Testis (tissue), 2 donors: ENCODE data around the gene IER3.

Experiments
- CTCF ChIP-seq, 3 experiments: fragments of 450-650 bp in 2 of 3; fragments of 200-600 bp in 1 of 3; sonication (generic) in 1 of 3; IDR thresholded peaks; one replicate each; pipeline ENCODE4 v1.5.1; 2016 to 2019; ENCODE audit warnings: antibody characterized with exemption in 3 of 3, mild to moderate bottlenecking in 2 of 3, moderate library complexity in 1 of 3
- POLR2A ChIP-seq: fragments of 450-650 bp; IDR thresholded peaks from one replicate; pipeline ENCODE4 v1.6.1; 2017; ENCODE audit warnings: antibody characterized with exemption, mild to moderate bottlenecking, moderate library complexity

GRCh38 chr6:30760549-30760948 is 16.2 kb upstream of the IER3 start:
- TF ChIP-seq POLR2A (no peak), CTCF (IDR thresholded peaks at IDR 0.05) (no peak)
